Stimulated activated CD8-positive, alpha-beta memory T cell treated with anti-CD3 and anti-CD28 coated beads, Interleukin-12 subunit alpha, Interleukin-12 subunit beta, amount 100 ng/mL, for 4 hours (primary cell): ENCODE measurements around the gene PHIP.

Experiments used
- DNase-seq: peaks from one replicate; pipeline ENCODE4 v3.0.0-alpha.2; 2020; ENCODE audit warnings: low read depth

PHIP gene

GRCh38 chr6:79070206-79070825, 7.7 kb downstream of the PHIP start:
- no peak for DNase-seq

GRCh38 chr6:79066828-79067227, 11.2 kb downstream of the PHIP start:
- DNase-seq: no peak

- no peak for DNase-seq
Measured at GRCh38 chr6:79066330-79066729, 11.7 kb downstream of the PHIP start.

GRCh38 chr6:79065232-79065631, 12.8 kb downstream of the PHIP start:
- no peak for DNase-seq

- DNase-seq: no peak
Measured at GRCh38 chr6:79064635-79065034, 13.4 kb downstream of the PHIP start.

DNA sequence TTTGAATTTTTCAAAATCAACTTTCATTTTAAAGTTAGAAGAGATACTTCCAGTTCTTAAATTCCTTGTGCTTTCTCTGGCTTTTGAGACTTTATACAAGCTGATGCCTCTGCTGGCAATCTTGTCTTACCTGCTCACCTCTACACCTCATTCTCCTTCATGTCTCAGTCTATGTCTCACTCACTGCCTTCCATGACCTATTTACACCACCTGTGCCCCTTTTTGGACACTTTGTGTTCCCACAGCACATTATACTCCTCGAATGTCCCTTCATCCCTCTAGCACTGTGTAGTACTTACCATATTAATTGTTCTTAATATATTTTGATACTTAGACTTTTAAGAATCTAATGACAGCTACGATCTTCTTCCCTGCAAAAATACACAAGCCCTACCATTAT, 15.3 kb downstream of the PHIP start:
- DNase-seq: no peak

- DNase-seq: no peak
Measured at GRCh38 chr6:79057746-79058145, 20.3 kb downstream of the PHIP start.

GRCh38 chr6:79056226-79056625, 21.8 kb downstream of the PHIP start:
- no peak for DNase-seq

GRCh38 chr6:79048611-79049010, 29.4 kb downstream of the PHIP start:
- DNase-seq: no peak

DNA sequence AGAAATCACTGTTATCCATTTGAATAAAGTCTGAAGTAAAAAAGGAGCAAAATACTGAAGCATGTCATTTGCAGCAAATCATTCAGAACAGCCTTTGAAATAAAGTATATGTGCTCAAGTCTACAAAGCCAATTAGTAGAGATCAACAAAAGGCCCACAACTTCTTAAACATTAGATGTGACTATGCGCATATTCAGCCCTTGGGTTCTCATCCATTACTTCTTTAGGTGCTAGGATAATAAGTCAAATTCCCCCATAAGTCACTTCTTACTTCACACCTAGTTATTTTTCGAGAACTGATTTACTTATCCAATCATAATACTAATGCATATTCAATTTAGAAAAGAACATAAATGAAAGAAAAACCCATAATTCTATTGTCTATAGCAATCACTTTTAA, 31.0 kb downstream of the PHIP start:
- no peak for DNase-seq

GRCh38 chr6:79045966-79046365, 32.1 kb downstream of the PHIP start:
- no peak for DNase-seq

DNA sequence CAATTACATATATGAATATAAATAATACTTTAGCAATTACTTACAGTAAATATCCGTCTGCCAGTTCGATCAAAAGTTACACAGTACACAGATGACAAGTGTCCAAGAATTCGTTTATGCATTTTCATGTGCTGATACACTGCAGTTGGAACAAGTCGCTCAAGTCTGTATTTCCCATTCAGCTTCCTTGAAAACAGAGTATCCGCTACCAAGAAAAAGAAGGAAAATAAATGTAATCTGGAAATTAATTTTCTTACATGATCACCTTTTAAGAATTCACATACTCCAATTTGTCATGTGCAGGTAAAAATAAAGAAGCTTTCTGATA, 35.3 kb downstream of the PHIP start:
- no peak for DNase-seq

- DNase-seq: no peak
Measured at GRCh38 chr6:79042088-79042798, 35.8 kb downstream of the PHIP start.

- no peak for DNase-seq
Measured at GRCh38 chr6:79040083-79040482, 38.0 kb downstream of the PHIP start.

DNA sequence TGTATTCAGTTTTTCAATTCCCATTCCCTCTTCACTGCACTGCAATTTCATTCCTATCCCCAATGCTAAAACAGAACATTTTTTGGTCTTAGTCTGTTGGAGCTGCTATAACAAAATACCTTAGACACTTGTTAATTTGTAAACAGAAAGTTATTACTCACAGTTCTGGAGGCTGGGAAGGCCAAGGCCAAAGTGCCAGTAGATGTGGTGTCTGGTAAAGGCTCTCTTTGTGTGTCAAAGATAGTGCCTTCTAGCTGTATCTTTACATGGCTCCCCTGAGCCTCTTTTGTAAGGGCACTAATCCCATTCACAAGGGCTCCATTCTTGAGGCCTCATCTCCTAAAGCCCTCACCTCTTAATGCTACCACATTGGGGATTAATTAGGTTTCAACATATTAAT, 40.0 kb downstream of the PHIP start:
- no peak for DNase-seq

DNA sequence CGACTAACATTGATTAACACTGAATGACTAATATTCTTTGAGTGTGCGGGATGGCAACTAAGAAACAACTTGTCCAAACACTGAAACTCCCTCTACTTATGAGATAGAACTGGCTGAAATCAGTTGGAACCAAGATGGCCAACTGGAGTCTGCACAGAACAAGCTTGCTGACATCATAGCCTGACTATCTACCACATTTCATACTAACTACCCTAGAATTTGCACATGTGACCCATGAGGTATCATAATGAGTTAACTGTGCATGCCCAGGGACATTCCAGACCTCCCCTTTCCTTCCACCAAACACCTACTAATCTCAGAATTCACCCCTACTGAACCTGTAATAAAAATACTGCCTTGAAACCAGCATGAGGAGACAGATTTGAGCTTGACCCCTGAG, 43.2 kb downstream of the PHIP start:
- DNase-seq: no peak

GRCh38 chr6:79033279-79033678, 44.8 kb downstream of the PHIP start:
- DNase-seq: no peak

DNA sequence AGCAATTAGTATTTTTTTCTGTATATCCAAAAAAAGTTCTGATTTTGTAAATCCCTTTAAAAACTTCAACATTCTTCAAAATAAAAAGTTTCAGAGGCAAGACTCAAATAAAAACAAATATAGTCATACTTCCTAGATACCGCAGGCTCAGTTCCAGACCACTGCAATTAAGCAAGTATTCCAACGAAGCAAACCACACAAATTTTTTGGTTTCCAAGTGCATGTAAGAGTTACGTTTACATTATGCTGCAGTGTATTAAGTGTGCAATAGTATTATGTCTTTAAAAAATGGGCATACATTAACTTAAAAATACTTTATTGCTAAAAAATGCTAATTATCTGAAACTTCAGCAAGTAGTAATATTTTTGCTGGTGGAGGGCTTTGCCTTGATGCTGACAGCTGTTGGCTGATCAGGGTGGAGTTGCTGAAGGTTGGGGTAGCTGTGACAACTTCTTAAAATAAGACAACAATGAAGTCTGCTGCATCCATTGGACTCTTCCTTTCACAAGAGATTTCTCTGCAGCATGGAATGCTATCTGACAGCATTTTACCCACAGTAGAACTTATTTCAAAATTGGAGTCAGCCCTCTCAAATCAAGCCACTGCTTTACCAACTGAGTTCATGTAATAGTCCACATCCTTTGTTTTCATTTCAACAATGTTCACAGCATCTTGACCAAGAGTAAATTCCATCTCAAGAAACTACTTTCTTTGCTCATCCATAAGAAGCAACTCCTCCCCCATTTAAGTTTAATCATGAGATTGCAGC, 46.0 kb downstream of the PHIP start:
- no peak for DNase-seq

DNA sequence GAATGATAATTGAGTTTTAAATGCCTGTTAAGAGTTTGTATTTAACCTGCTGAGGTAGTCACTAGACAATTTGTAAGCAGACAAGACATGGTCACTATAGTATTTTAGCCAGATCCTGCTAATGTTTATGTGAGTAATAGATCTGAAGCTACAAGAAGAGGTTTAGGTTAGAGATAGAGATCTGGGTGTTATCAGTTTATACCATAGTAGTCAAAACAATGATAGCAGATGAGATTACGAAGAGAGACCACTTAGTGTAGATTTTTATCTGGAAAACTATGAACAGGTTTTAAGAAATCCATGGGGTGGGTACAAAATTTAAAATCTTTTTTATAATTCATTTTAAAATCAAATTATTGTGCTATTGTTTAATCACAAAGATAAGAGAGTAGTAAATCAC, 47.5 kb downstream of the PHIP start:
- DNase-seq: no peak

DNA sequence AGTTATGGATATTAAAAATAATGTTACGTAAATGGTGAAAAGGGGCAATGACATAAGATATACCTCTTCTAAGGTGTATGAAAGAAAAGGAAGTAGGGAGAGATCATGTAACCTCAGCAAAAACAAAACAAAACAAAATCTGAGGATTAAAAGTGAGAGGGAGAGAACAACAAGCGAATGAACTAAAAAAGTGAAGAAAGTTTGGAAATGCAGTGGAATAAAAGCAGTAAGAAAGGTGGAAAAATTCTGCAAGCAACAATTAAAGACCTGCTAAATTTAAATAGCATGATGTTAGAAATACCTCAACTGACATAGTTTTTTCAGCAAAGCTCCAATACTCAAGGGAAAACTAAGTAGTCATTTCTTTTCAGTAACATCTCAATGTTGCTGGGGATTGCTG, 48.0 kb downstream of the PHIP start:
- no peak for DNase-seq

- no peak for DNase-seq
Measured at GRCh38 chr6:79028641-79029314, 49.3 kb downstream of the PHIP start.

DNA sequence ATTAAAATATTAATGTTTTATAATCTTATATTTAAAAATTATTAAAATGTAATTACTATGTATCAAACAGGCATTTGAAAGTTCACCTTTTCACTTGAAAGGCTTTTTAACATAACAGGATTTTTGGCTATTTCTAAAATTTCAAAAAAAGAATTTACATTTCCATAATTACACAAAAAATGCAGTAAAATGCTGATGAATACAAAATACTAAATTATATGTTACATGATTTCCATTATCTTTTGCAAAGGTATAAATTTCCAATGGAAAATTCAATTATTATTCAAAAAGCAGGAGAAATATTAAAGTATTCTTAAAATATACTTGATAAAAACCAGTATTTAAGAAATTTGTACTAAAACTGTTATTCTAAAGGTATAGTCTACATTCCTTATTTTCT, 66.1 kb downstream of the PHIP start:
- DNase-seq: no peak

DNA sequence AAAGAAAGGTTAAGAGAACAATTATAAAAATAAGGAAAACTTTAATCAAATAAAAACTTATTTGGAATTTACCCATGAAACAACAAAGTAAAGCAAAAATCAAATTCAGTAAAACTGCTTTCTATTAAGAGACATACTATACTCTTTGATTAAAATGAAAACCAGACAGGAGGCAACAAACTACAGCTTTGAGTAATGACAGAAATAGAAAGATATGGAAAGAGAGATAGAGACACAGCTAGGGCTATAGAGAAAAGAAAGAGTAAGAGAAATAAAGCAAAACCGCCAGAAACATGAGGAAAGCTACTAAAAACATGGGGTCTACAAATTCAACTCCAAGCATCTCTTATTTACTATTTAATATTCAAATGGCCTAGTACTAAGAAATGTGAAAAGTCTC, 67.6 kb downstream of the PHIP start:
- DNase-seq: no peak
